ENCODE measurements around the gene PRDM15. TPM values are rescaled to one million over a fixed set of nuclear protein-coding genes. Genes with fewer than 3 reads are reported as not detected.

PRDM15 gene
- total RNA-seq, 2 donors from 2014 or later: 6.7 to 18.1 TPM

DNA sequence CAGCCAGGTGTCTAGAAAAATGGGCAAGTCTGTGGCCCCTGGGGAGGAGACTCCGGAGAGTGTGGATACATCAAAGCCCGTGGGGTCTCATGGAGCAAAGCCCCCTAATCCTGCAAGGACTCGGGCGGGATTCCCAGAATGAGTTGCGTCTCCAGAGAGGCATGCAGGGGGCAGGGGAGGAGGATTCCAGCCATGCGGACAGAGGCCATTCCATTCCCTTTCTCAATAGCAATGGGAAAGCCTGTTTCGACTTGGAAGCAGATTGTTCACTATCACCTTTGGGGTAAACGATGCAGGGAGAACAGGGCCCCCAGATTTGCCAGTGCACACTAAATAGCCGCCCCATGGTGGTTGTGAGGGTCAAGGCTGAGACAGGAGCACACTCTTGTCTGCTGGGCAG is 15.4 kb upstream of the PRDM15 start:
- WGBS: 93% methylated on average over 9 of the region's 9 CpGs
- H3K36me3 ChIP-seq: no peaks in the 10 kb centered on the region
- intact Hi-C loops (cut with DNase I): no loop called here
- H3K27ac ChIP-seq: no peak overlapping the region
- no peaks in the 10 kb centered on the region for H3K4me1 ChIP-seq (replicated peaks)
- no peak overlapping the region for H3K4me3 ChIP-seq
- H3K27me3 ChIP-seq (replicated peaks; ENCODE audit: insufficient read depth): no peaks in the 10 kb centered on the region
- no peaks in the 10 kb centered on the region for H3K9me3 ChIP-seq
- no peak for DNase-seq (ENCODE audit: low spot score)
- TF ChIP-seq POLR2A (IDR thresholded peaks at IDR 0.05): no peak
- TF ChIP-seq, protein P1, sequence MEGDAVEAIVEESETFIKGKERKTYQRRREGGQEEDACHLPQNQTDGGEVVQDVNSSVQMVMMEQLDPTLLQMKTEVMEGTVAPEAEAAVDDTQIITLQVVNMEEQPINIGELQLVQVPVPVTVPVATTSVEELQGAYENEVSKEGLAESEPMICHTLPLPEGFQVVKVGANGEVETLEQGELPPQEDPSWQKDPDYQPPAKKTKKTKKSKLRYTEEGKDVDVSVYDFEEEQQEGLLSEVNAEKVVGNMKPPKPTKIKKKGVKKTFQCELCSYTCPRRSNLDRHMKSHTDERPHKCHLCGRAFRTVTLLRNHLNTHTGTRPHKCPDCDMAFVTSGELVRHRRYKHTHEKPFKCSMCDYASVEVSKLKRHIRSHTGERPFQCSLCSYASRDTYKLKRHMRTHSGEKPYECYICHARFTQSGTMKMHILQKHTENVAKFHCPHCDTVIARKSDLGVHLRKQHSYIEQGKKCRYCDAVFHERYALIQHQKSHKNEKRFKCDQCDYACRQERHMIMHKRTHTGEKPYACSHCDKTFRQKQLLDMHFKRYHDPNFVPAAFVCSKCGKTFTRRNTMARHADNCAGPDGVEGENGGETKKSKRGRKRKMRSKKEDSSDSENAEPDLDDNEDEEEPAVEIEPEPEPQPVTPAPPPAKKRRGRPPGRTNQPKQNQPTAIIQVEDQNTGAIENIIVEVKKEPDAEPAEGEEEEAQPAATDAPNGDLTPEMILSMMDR (IDR thresholded peaks at IDR 0.05): no peak
- no peak for TF ChIP-seq POLR2AphosphoS5 (IDR thresholded peaks at IDR 0.05)

- Histone ChIP-seq H3K4me1 (replicated peaks) (no peaks in the 10 kb centered on the region), H3K27me3 (replicated peaks; ENCODE audit: insufficient read depth) (no peaks in the 10 kb centered on the region), H3K36me3 (no peaks in the 10 kb centered on the region), H3K27ac (no peak overlapping the region), H3K9me3 (no peaks in the 10 kb centered on the region), H3K4me3 (no peak overlapping the region)
- no peak for TF ChIP-seq POLR2AphosphoS5 (IDR thresholded peaks at IDR 0.05)
- no peak for TF ChIP-seq POLR2A (IDR thresholded peaks at IDR 0.05)
- TF ChIP-seq, protein P1 (IDR thresholded peaks at IDR 0.05): no peak
- intact Hi-C loops (cut with DNase I): no loop called here
- DNase-seq (ENCODE audit: low spot score): no peak
- 96% methylated on average over 16 of the region's 16 CpGs for WGBS
Observed at GRCh38 chr21:41892726-41893125, 13.6 kb upstream of the PRDM15 start.

DNA sequence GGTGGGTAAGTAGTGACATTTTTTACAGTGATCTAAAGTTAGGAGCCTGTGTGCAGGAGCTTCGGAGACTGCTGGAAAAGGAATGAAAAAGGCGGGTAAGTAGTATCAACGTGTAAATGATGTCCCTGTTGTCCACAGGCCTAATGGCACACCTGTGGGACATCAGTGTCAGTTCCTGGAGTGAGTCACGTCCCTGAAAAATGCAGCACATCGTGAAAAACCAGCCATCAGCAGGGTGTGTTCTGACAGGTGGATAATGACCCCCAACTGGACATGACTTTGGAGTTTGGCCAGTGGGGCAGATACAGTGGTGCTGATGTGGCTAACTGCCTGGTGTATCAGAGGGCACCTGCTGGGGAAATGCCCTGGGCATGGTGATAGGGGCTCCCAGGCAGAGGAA is 12.0 kb upstream of the PRDM15 start:
- intact Hi-C loops (cut with DNase I): no loop called here
- 71% methylated on average over 5 of the region's 5 CpGs for WGBS
- no peak for DNase-seq (ENCODE audit: low spot score)
- H3K27me3 ChIP-seq (replicated peaks; ENCODE audit: insufficient read depth): no peaks in the 10 kb centered on the region
- no peaks in the 10 kb centered on the region for H3K4me1 ChIP-seq (replicated peaks)
- H3K9me3 ChIP-seq: no peaks in the 10 kb centered on the region
- no peak for TF ChIP-seq POLR2AphosphoS5 (IDR thresholded peaks at IDR 0.05)
- no peak for TF ChIP-seq POLR2A (IDR thresholded peaks at IDR 0.05)
- TF ChIP-seq, protein P1 (IDR thresholded peaks at IDR 0.05): no peak
- H3K27ac ChIP-seq: no peak overlapping the region
- no peaks in the 10 kb centered on the region for H3K36me3 ChIP-seq
- no peak overlapping the region for H3K4me3 ChIP-seq

DNA sequence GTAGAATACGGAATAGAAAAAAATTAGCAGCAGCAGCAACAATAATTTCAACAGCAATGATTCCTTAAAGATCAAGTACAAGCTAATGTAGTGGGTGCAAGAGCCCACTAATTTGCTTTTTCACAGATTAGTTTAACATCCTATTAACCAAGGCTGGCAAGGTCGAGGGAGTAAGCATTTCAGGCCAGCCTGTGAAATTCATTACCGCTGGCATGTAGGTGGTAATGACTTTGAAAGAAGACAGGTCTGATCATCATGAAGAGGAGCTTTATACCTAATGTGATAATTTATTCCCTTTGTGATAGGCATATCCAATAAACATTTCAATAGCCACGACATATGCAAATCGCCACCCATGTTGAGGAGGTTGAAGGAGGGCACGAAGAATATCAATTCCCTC is 11.2 kb upstream of the PRDM15 start:
- no peaks in the 10 kb centered on the region for H3K36me3 ChIP-seq
- no peak overlapping the region for H3K4me3 ChIP-seq
- no peaks in the 10 kb centered on the region for H3K9me3 ChIP-seq
- TF ChIP-seq, protein P1 (IDR thresholded peaks at IDR 0.05): no peak
- no peaks in the 10 kb centered on the region for H3K4me1 ChIP-seq (replicated peaks)
- WGBS: 77% methylated on average over 6 of the region's 6 CpGs
- intact Hi-C loops (cut with DNase I): no loop called here
- no peak overlapping the region for H3K27ac ChIP-seq
- no peak for DNase-seq (ENCODE audit: low spot score)
- no peaks in the 10 kb centered on the region for H3K27me3 ChIP-seq (replicated peaks; ENCODE audit: insufficient read depth)

DNA sequence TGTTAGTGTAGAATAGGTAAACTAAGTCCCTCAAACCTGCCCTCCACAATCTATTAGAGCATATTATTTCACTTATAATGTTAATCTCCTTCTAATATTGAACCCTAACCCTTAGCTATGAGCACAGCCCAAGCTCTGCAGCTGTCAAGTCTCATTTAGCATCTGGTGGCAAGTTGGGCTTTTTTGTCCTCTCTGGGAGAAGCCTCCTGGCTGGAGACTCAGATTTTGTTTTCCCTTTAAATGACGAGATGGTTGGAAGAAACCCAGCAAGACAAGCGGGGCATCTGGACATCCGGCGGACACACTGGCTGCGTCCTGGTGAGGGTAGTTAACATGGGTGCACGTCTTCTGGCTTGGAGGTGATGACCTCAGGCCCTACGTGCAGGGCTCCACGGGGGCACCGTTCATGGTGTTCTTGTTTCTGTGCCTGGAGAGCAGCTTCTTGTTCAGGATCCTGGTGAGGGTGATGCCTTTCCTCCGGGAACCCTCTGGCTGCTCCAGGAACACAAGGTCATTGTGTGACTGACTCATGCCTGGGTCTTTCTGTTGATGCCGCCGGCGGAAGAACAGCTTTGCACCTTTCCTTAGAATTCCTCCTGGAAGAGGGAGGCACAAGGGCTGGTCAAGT is 9.7 kb upstream of the PRDM15 start:
- TF ChIP-seq POLR2AphosphoS5 (IDR thresholded peaks at IDR 0.05) (no peak), POLR2A (IDR thresholded peaks at IDR 0.05) (no peak)
- TF ChIP-seq, protein P1 (IDR thresholded peaks at IDR 0.05): no peak
- WGBS: 85% methylated on average over 13 of the region's 13 CpGs

More for the DNA sequence above, 9.7 kb upstream of the PRDM15 start:
- DNase-seq (ENCODE audit: low spot score): no peak
- intact Hi-C loops (cut with DNase I): no loop called here
- Histone ChIP-seq H3K27ac (no peak overlapping the region), H3K27me3 (replicated peaks; ENCODE audit: insufficient read depth) (no peaks in the 10 kb centered on the region), H3K36me3 (no peaks in the 10 kb centered on the region), H3K9me3 (no peaks in the 10 kb centered on the region), H3K4me3 (no peak overlapping the region), H3K4me1 (replicated peaks) (no peaks in the 10 kb centered on the region)

All from prostate gland (tissue), 2 donors.